Cerebellar nuclear complex (tissue), 1 donor: ENCODE measurements around the gene WBP1L.
"Not testable (repeated sequence)": the region's sequence is repeated elsewhere in the genome, so short reads cannot be mapped to it uniquely, and the experiment has no call there.

Experiments
- DNase-seq, 2 experiments: peaks; one replicate each; lab custom pipeline; 2025; lab: John Stamatoyannopoulos, UW

The WBP1L gene

DNA sequence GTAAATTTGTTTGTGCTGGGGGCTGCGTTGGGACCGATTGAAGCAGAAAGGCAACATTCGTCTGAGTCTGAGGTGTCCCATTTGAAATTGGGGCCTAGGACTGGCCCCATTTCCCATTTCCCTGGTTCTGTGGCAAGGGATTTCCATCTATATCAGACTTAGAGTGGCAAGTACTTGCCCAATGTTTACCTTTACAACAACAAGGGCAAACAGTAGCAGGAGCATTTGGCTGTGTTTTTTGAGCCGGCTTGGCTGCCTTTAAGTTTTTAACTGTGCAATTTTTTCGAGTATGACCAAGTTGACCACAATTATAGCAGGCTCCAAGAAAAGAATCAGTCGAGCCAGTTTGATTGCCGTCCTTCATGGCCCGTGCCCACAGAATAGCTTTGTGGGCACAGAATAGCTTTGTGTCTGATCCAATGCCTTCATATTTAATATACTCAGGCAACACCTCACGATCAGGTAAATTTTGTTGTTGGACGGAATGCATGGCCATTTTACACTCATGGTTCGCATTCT, 98.1 kb downstream of the WBP1L start:
- no peak for DNase-seq

DNA sequence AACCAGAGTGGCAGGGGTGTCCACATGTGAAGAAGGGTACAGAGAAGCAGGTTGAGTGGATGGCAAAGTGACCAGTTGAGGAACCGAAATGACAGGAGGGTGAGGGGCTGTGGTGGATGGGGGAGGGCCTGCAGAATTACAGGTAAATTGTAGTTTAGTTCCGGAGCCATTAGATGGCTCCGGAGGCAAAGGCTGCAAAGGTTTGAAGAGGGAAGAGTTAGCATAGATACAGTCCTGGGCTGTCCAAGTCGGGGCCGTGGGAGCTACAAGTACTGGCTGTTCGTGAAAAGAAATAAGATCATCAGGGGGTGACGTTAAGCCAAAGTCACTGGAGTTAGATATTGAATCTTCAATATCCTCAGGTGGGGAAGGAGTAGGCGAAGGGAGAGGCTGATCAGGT, 99.4 kb downstream of the WBP1L start:
- DNase-seq = not testable (repeated sequence)

DNA sequence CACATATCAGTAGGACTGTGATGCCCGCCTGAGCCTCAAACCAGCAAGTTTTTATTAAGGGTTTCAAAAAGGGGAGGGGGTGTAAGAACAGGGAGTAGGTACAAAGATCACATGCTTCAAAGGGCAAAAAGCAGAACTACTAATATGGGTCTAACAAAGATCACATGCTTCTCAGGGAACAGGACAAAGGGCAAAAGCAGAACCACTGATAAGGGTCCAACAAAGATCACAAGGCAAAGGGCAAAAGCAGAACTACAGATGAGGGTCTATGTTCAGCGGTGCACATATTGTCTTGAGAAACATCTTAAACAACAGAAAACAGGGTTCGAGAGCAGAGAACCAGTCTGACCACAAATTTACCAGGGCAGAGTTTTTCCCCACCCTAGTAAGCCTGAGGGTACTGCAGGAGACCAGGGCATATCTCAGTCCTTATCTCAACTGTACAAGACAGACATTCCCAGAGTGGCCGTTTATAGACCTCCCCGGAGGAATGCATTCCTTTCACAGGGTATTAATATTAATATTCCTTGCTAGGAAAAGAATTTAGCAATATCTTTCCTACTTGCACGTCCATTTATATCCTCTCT, 100.5 kb downstream of the WBP1L start:
- DNase-seq = not testable (repeated sequence)

DNA sequence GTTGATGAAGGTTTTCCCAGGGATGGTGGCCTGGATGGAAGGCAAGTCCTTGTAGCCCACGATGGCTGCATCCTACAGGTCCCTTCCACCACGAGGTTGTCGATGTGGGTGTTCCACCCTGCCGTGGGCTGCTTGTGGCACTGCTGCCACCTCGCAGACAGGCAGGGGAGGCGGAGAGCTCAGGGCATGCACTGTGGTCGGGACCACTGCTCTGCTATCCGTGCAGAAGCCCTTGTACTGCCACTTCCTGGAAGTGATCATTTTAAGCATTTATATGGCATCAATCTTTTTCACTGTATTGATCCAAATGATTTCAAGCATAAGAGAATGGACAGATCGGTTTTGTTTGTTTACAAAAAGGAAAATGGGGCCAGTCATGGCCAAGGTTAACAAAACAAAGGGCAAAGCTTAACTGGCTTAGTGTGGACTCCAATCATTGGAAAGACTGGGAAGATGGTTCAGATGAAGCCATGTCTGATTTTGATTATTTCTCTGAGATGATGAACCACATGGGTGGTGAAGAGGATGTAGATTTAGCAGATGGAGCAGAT, 101.7 kb downstream of the WBP1L start:
- DNase-seq = no peak

DNA sequence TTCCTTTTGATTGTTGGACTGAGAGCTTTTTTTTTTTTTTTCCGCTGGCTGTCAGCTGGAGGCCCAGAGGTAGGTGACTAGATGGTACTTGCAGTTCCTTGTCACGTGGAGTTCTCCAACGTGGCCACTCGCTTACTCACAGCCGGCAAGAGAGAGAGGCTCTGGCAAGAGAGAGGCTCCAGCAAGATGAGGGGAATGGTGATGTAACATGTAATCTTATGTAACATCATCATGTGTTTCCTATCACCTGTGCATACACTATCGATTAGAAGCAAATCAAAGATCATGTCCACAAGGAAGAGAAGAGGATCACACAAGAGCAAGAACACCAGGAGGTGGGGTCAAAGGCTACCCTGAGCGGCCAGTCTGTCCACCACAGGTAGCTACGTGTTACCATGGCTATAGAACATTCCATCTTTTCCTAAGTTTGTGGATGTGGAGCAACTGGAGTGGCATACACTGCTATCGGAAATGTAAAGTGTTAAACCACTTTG, 106.3 kb downstream of the WBP1L start:
- DNase-seq = no peak

DNA sequence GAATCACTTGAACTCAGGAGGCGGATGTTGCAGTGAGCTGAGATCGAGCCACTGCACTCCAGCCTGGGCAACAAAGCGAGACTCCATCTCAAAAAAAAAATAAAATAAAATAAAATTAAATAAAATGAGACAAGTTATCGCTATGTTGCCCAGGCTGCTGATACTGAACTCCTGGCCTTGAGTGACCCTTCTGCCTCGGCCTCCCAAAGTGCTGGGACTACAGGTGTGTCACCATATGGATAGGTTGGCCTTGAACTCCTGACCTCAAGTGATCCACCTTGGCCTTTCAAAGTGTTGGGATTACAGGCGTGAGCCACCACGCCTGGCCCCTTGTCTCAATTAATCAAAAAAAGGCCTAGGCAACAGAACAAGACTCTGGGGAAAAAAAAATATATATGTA, 109.5 kb downstream of the WBP1L start:
- not testable (repeated sequence) for DNase-seq

DNA sequence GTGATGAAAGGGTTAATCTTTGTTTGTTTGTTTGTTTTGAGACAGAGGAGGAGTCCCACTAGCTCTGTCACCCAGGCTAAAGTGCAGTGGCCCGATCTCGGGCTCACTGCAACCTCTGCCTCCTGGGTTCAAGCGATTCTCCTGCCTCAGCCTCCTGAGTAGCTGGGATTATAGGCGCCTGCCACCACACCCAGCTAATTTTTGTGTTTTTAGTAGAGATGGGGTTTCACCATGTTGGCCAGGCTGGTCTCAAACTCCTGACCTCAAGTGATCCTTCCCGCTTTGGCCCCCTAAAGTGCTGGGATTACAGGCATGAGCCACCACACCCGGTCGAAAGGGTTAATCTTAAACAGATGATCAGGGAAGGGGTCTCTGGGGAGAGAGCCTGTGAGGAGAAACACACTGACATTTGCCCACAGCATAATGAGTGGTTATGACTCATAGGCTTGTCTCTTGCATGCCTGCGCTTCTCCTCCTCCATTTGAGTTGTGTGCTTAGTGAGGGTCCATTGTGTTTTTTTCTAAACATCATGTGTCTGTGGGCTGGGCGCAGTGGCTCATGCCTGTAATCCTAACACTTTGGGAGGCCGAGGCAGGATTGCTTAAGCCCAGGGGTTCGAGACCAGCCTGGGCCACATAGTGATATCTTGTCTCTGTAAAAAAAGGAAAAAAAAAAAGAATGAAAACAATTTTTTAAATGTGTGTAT, 112.1 kb downstream of the WBP1L start:
- DNase-seq = not testable (repeated sequence)

DNA sequence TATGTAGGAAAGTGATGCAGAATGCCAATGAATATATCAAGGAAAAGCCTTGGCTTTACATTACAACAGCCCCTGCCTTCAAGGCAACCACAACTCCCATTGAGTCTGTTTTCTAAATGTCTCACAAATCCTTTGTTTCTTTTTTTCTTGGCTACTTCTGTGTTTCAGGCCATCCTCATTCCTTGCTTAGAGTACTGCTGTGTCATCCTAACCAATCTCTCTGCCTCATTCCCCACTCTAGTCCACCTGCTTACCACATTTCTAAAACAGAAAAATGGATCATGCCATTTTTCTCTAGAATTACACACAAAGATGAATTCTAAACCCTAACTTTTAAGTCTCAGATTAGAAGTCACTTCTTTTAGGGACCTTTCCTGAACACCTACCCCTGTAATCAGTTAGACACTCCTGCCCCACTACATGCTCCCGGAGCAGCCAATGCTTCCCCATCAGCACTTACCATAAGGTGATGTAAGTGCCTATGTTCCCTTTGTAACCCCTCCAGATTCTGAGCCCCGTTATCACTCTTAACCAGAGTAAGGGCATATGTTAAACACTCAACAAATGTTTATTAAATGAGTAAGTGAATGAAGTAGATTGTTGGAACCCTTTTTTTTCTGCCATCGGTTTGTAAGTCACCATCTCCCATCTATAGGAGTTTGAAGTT, 113.1 kb downstream of the WBP1L start:
- DNase-seq = no peak

DNA sequence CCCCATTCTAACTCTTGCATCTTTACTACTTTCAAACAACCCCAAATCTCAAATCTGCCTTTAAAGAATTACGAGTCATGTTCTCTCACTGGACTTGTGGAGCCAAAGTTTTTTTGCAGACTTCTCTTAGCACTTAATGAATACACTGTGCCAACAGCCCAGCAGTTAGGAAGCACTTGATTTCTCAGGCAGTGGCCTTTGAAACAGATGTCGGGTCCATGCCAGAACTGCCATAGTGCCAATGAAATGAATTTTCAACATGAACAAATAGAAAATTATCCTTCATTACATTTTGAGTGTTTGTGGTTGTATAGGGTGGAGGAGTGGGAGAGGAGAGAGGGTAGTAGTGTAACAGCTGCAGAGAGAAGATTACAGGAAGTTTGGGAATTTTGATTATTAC, 116.2 kb downstream of the WBP1L start:
- DNase-seq = no peak

DNA sequence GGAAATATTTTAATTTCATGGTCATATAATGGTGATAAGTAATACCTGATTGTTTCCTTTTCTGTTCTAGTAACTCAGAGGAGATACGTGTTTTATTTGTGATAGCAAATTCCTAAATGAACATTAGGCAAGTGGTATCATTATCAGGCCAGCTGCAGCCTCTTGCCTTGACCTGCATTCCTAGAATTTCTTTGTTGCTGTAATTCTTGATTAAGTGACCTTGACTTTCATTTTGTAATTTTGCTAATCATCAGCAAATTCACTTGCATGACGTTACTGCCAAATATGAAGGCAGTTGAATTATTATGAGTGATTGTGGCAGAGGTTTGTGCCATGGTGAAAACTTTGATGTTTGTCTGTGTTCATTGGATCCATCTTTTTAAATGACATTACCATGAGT, 119.9 kb downstream of the WBP1L start:
- no peak for DNase-seq

DNA sequence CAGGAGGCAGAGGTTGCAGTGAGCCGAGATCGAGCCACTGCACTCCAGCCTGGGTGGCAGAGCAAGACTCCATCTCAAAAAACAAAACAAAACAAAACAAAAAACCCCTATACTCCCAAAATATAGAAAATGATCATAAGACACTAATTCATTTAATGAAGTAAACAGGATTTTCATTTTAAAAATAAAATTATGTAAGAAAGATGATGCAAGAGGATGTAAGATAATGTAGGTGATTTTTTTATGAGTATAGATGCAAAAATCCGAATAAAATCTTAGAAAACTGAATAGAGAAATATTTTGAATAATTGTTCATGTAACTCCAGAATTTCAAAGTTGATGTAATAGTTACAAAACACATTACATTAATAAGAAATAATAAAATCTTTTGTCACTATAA, 121.9 kb downstream of the WBP1L start:
- DNase-seq = no peak
